ENCODE results near the gene KRT77.

Gene KRT77

DNA sequence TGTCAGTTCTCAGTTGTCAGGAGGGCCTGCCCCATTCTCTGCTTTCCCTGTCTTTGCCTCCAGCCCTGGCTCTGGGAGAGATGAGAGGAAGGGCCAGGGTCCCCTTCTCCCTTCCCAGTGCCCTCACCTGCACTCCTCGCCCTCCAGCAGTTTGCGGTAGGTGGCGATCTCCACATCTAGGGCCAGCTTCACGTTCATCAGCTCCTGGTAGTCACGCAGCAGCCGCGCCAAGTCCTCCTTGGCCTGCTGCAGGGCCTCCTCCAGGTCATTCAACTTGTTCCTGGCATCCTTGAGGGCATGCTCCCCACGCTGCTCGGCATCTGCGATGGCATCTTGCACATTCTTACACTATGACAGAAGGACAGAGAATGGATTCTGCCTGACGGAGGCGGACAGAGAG is 56.7 kb downstream of the KRT77 start:
- no peak overlapping the region for H3K9ac ChIP-seq (ENCODE audit: low read depth, low read length)
- H3K4me1 ChIP-seq (ENCODE audit: control insufficient read depth, insufficient read depth, low read length), result no peaks in the 10 kb centered on the region
- no peaks in the 10 kb centered on the region for H3K36me3 ChIP-seq (ENCODE audit: control insufficient read depth, insufficient read depth, low read length)
- no peak overlapping the region for H3K4me3 ChIP-seq (ENCODE audit: low read depth, low read length)
- H3K27me3 ChIP-seq (ENCODE audit: control insufficient read depth, insufficient read depth, low read length), result no peaks in the 10 kb centered on the region
- H3K9me3 ChIP-seq (ENCODE audit: control insufficient read depth, insufficient read depth, low read length), result no peaks in the 10 kb centered on the region

GRCh38 chr12:52645982-52646381 is 57.3 kb downstream of the KRT77 start:
- H3K4me3 ChIP-seq (ENCODE audit: low read depth, low read length), result no peak overlapping the region
- H3K36me3 ChIP-seq (ENCODE audit: control insufficient read depth, insufficient read depth, low read length), result no peaks in the 10 kb centered on the region
- H3K9me3 ChIP-seq (ENCODE audit: control insufficient read depth, insufficient read depth, low read length), result no peaks in the 10 kb centered on the region
- no peaks in the 10 kb centered on the region for H3K27me3 ChIP-seq (ENCODE audit: control insufficient read depth, insufficient read depth, low read length)
- no peaks in the 10 kb centered on the region for H3K4me1 ChIP-seq (ENCODE audit: control insufficient read depth, insufficient read depth, low read length)
- H3K9ac ChIP-seq (ENCODE audit: low read depth, low read length), result no peak overlapping the region

DNA sequence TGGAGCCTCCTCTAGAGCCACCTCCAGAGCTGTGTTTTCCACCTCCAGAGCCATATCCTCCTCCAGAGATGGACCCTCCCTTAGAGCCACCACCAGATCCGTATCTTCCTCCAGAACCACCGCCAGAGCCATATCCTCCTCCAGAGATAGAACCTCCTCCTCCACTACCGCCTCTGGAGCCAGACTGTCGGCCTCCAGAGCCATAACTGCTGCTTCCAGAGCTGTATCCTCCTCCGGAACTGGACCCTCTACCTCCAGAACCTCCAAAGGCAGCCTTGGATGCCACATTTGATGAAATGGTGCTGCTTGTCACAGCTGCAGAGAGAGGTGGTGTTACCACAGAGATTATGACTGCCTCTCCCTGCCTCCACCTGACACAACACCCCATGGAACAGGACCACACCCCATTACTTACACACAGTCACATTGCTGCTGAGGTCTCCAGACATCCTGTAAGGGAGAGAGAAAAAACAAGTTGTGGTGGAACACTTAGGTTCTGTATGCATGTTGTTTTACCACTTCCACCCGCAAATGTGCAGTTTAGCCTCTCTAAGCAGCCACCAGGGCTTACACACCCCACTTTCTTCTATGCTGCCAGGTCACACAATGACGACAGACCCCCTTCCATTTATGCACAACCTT is 58.1 kb downstream of the KRT77 start:
- H3K4me3 ChIP-seq (ENCODE audit: low read depth, low read length), result no peak overlapping the region
- no peak overlapping the region for H3K9ac ChIP-seq (ENCODE audit: low read depth, low read length)
- H3K36me3 ChIP-seq (ENCODE audit: control insufficient read depth, insufficient read depth, low read length), result no peaks in the 10 kb centered on the region
- no peaks in the 10 kb centered on the region for H3K9me3 ChIP-seq (ENCODE audit: control insufficient read depth, insufficient read depth, low read length)
- H3K27me3 ChIP-seq (ENCODE audit: control insufficient read depth, insufficient read depth, low read length), result no peaks in the 10 kb centered on the region
- H3K4me1 ChIP-seq (ENCODE audit: control insufficient read depth, insufficient read depth, low read length), result no peaks in the 10 kb centered on the region

GRCh38 chr12:52644078-52644415 is 59.3 kb downstream of the KRT77 start:
- H3K4me1 ChIP-seq (ENCODE audit: control insufficient read depth, insufficient read depth, low read length), result no peaks in the 10 kb centered on the region
- H3K9ac ChIP-seq (ENCODE audit: low read depth, low read length), result no peak overlapping the region
- H3K4me3 ChIP-seq (ENCODE audit: low read depth, low read length), result no peak overlapping the region
- H3K9me3 ChIP-seq (ENCODE audit: control insufficient read depth, insufficient read depth, low read length), result no peaks in the 10 kb centered on the region
- H3K36me3 ChIP-seq (ENCODE audit: control insufficient read depth, insufficient read depth, low read length), result no peaks in the 10 kb centered on the region
- H3K27me3 ChIP-seq (ENCODE audit: control insufficient read depth, insufficient read depth, low read length), result no peaks in the 10 kb centered on the region

DNA sequence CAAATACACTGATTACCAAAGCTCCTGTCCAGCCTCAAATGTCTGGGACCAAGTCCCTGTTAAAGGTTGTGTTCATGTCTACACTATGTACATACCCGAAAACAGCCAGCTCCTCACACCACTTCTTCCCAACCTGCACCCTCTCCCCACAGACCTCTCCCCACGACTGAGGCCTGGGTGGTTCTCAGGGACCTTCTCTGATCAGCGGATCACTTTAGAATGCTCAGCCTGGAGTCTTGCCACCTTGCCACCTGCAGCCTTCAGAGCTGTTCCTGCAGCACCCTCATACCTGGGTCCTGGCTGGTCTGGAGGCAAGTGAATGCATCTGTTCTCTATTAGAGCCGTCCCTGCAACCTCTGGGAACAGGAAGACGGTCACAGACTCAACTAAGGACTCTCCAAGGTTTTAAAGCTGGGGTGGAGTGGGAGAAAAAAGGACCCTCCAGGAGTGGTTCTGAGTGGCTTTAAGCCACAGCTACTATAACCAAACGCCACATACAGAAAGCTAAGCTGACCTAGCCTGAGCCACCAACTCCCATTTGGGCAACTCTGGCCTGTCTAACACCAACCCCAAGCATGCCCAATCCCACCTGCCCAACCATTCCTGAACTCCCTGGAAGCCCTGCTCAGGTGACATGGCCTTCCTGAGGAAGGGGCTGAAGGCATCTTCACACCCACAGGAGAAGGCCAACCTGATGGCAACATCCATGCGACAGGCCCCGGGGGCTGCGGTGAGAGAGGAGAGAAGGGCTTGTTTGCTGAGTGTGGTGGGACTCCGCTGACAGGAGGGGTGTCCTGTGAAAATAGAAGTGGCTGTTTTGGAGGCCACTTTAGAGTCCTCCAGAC is 59.9 kb downstream of the KRT77 start:
- no peaks in the 10 kb centered on the region for H3K4me1 ChIP-seq (ENCODE audit: control insufficient read depth, insufficient read depth, low read length)
- no peaks in the 10 kb centered on the region for H3K27me3 ChIP-seq (ENCODE audit: control insufficient read depth, insufficient read depth, low read length)
- H3K9ac ChIP-seq (ENCODE audit: low read depth, low read length), result no peak overlapping the region

DNA sequence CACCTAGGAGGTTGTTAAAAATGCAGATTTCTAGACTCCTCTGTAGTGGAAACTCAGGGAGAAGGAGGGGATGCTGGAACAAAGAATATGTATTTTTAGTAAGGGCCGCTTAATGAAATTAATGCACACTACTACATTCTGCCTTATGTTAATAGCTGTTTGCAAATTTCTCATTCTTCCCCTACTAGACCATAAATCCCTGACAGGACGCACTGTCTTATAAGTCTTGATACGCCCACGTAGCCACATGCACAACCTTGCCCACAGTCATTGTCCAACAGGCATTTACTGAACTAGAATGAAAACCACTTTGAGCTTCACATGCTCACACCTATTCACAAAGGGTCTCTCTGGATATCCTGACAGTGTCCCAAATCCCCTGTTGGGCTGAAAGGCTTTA is 61.9 kb downstream of the KRT77 start:
- Histone ChIP-seq H3K9me3 (ENCODE audit: control insufficient read depth, insufficient read depth, low read length) (no peaks in the 10 kb centered on the region), H3K27me3 (ENCODE audit: control insufficient read depth, insufficient read depth, low read length) (no peaks in the 10 kb centered on the region), H3K4me3 (ENCODE audit: low read depth, low read length) (no peak overlapping the region), H3K9ac (ENCODE audit: low read depth, low read length) (no peak overlapping the region), H3K36me3 (ENCODE audit: control insufficient read depth, insufficient read depth, low read length) (no peaks in the 10 kb centered on the region), H3K4me1 (ENCODE audit: control insufficient read depth, insufficient read depth, low read length) (no peaks in the 10 kb centered on the region)

More for the DNA sequence above, 59.9 kb downstream of the KRT77 start:
- Histone ChIP-seq H3K9me3 (ENCODE audit: control insufficient read depth, insufficient read depth, low read length) (no peaks in the 10 kb centered on the region), H3K36me3 (ENCODE audit: control insufficient read depth, insufficient read depth, low read length) (no peaks in the 10 kb centered on the region), H3K4me3 (ENCODE audit: low read depth, low read length) (no peak overlapping the region)

Measured in iPS-15b (cell line).